GM19463 (cell line): ENCODE measurements around the gene CYSRT1.

Experiments
- ATAC-seq: cut with Tn5 transposase; IDR thresholded peaks from one replicate; pipeline ENCODE4 v1.9.1; 2021; ENCODE audit warnings: mild to moderate bottlenecking, moderate library complexity; ENCODE audit not compliant: unreplicated experiment

The CYSRT1 gene

DNA sequence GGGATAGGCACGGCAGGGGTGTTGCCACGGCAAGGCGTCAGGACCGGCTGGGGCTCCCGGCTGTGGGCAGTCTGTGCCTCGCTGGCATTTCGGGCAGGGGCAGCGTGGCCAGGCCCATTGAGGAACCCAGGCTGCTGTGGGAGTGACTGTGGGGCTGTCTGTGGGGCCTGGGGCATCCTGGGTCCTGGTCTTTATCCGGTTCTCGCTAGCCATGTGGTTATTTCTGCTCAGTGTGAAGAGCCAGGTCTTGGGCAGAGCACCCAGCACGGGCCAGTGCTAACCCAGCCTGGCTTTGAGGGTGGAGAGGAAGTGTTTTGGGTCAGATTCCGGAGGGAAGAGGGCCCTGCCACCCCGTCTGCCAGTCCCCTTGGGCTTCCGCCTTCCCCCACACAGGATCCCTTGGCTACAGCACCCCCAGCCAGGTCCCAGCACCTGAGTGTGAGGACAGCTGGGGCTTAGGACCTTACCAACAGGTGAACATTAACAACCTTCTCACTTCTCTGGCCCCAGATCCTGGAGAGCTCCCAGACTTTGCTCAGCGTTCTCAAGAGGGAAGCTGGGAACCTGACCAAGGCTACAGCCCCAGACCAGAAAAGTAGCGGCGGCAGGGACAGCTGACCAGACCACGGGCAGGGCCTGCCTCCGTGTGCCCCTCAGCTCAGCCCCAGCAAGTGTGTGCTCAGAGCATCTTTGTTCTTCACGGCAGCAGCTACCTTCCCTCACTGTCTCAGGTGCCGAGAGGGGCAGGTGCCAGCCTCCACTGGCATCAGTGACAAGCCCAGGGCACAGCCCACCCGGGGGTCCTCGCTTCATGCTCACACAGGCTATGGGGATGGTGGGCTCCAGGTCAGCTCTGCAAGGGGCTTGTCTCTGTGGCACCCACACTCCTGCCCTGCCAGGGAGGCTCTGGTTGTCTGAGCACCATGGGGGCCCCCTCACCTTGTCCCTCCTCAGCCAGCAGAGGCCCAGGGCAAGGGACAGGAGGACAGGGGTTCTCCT, 35.4 kb upstream of the CYSRT1 start:
- no peak for ATAC-seq

DNA sequence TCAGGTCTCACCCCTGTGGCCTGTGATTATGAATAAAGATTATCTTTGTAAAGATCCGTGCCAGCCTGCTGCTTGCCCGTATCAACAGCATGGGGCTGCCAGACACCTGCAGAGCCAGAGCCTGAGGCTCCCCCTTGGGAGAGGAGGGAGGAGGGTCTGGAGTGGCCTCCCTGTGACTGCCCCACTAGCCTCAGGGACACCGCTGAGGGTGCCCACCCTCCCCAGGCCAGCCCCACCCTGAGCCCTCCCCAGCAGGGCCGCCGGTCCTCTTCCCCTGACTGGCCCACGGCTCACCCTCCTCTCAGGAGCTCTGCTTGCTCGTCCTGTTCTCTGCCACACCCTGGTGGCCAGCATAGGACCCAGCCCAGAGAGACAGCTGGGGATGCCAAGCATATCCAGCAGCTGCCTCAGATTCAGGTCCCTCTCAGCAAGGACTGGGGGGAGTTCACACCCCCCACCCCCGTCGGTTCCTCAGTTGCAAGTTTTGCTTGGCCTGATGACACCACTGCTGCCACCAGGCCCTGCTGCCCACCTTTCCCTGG, 34.6 kb upstream of the CYSRT1 start:
- ATAC-seq: no peak

GRCh38 chr9:137191245-137191644, 33.7 kb upstream of the CYSRT1 start:
- ATAC-seq: no peak

DNA sequence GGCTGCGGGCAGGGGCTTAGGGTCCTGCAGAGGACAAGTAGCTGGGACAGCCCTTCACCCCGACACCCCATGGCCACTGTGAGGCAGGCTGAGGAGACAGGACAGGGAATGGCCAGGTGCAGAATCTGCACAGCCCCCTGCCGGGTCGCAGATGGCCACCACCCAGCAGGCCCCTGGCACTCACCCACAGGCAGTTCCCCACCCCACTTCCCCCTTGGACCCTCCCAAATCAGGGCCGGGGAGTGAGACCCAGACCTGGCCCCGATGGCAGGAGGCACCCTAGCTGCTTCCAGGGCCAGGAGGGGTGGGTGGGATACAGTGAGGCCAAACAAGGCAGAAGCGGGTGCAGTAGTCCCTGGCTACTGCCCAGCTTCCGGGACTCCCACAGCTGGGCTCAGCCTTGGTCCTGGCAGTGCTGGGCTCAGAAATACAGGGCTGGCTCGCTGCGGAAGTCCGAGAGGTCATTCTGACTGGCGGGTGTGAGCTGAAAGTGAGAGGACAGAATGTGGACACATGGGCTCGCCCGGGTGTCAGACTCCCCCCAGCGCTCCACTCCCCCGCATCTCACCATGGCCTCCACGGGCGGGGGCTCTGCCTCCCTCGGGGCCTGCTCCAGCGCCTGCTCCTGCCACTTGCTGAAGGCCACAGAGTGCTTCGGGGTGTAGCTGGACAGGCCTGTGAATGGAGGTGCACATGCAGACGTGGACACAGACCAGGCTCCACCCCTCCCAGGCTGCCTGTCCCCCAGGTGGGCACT, 33.1 kb upstream of the CYSRT1 start:
- no peak for ATAC-seq

DNA sequence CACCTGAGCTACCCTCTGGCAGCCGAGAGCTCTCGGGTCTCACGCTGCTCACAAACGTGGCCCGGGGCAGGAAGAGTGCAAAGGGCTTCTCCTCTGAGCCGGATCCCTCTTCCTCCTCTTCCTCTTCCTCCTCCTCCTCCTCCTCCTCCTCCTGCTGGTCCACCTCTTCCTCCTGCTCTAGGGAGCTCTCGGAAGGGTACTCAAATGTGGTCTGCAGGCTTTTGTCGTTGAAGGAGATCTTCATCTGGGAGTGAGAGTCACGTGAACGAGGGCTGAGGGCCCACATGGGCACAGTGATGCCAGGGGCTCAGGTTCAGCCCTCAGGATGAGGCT, 32.6 kb upstream of the CYSRT1 start:
- no peak for ATAC-seq

DNA sequence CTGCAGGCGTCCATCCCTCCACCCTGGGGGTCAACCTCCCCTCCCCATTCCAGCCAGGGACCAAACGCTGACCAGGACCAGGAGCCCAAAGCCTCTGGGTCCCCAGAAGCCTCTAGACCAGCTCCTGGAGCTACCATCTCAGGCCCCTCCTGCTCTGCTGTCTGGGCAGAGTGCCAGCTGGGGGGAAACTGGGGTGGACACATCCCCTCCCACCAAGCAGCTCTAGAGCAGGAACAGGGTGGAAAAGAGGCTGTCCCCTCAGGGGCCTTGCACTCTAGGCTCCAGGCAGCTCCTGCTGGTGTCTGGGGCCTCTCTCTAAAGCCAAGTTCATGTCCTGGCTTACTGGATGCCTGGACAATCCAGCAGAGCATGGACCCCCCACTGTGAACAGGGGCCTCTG, 32.1 kb upstream of the CYSRT1 start:
- no peak for ATAC-seq

DNA sequence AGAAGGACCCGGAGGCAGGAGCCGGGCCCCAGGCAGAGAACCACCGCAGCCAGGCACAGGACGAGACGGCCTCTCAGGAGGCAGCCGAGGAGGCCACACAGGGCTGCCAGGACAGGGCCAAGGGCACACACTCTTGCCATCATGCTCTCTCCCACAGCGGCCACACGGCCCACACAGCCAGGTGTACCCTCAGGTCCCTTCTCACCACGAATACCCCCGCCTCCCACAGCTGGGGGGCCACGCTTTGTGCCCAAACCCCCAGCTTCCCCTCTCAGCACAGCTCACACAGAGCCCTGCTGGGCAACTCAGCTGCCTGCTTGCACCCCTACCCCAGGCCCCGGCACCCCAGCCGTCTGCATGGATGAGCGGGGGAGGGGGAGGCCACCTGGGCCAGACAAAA, 31.2 kb upstream of the CYSRT1 start:
- no peak for ATAC-seq

DNA sequence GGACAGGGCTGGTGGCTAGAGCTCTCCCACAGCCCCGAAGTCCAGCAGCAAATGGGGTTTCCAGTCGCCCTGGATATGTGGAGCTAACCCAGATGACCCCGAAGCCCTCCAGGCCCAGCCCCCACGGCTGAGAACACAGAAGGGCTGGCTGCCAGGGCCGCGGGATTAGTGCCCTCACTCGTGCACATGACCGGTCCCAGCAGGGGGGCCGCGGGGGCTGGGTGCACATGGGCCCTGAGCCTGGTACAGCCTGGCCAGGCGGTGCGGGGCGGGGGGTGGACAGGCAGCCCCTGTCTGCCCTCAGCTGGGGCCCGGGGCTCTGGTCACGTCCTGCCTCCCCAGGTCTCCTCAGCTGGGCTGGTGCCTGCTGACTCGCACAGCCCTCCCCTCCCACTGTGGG, 30.6 kb upstream of the CYSRT1 start:
- no peak for ATAC-seq

DNA sequence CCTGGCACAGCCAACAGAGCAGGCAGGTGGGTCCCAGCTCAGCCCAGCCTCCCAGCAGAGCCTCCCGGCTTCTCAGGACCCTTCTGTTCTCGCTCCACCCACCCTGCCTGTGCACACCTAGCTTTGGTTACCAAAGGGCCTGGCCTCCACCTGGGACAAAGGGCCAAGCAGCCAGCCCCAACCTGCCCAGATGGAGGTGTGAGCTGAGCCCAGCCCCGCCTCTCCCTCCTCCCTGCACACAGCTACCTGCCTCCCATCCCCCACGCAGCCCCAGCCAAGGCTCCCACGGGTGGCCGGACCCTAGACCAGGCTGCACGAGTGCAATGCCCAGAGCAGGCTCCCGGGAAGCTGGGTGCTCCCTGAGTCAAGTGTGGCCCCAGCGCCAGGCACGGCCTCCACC, 30.1 kb upstream of the CYSRT1 start:
- ATAC-seq: no peak

DNA sequence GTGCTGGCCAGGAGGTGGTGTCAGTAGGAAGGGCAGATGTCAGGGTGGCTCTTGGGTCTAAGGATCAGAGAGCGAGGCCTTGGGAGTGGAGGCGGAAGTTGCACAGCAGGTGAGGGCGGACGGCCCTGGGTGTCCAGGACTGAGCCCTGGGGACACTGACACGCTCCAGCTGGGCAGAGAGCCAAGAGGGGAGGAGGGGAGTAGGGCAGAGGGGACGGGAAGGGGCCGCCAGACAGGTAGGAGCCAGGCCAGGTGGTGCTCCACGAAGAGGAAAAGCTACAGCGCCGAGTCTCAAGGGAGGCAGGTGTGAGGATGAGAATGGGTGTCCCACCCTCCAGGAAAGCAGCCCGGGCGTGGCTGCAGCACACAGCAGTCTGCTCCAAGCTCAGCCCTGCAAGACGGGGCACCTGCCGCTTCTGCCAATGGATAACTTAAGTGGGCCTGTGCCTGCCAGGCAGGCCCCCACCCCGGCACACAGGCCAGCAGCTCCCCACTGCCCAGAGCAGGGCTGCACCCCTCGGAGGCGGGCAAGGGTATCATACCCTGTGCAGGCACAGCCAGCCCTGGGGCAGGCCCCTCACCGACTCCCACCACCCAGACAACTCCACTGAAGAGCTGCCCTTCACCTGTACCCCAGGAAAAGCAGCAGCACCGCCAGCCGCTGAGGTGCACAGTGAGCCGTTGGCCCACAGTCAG, 29.3 kb upstream of the CYSRT1 start:
- ATAC-seq: no peak

DNA sequence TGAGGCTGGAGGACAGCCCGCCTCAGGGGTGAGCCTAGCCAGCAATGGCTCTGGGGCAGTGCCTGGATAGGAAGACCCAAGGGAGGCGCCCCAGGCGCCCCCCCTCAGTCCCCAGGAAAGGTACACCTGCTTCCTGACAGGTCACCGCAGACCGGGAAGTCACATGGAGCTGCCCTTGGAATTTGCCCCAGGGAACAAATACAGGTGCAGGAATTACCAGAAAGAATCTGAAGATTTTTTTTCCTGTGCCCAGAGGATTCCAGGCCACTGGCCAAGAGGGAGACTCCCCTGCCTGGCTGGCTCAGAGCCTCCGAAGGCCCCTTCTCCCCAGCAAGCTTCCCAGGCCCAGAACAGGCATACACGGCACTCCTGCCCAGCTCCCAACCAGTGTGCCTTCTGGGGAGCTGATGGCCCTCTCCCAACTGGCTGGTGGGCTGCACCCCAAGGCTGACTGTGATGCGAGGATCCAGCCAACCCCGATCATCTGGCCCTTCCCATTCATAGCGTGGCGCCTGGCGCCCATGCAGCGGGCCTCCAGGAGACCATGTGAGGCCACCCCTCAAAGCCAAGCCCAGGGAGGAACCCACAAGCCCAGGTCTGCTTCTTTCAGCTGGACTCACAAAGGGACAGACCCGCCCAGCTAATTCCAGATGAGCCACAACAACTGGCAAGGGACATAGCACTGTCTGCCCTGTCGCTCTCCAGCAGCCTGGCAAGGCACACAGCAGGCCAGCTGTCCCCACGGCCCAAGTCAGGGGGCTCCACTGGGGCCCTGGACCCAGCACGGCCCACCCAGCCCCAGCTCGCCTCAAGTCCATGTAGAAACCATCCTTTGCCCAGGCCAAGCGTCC, 26.7 kb upstream of the CYSRT1 start:
- no peak for ATAC-seq

DNA sequence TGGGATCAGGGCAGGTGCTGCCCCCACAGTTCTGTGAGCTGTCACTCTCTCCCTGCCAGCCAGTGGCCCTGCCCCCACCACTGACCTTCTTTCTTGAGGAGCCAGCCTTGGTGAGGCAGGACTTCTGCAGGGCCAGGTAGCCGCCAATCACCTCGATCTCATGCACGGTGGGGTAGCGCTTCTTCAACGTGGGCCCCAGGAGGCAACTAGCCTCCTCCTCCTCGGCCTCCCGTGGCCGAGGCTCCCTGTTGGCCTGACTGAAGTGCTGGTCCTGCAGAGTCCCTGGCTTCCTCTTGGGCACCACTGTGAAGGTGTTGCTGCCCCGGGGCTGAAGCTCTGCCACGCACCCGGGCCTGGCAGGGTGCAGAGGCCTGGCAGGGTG, 26.1 kb upstream of the CYSRT1 start:
- no peak for ATAC-seq

DNA sequence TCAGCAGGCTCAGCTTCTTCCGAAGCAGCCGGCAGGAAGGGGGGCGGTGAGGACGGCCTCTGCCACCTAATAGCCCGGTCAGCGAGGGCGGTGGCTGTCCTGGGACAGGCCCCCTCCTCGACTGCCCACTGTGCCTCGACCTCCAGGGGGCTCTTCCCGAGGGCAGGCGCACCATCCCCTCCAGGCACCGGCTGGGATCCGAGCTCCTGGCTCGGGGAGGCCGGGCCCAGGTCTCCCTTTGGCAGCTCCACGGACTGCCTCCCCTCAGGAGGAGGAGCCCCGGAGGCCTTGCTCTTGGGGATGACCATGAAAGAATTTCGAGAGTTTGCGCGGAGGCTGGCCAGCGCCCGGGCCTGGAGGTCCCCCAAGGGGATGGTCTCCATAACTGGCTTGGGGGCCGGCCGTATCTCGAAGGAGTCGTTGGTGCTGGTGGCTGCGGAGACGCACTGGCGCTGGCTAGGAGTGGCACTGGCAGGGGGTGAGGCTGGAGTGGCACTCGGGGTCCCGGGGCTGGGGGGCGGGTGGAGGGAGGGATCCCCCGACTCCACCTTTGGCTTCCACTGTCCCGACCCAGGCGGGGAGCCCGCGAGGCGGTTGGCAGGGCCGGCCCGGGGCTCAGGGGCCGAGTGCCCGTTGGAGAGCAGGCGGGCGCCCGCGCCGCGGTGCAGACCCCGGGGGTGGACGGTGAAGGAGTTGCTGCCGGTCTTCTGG, 25.4 kb upstream of the CYSRT1 start:
- no peak for ATAC-seq

DNA sequence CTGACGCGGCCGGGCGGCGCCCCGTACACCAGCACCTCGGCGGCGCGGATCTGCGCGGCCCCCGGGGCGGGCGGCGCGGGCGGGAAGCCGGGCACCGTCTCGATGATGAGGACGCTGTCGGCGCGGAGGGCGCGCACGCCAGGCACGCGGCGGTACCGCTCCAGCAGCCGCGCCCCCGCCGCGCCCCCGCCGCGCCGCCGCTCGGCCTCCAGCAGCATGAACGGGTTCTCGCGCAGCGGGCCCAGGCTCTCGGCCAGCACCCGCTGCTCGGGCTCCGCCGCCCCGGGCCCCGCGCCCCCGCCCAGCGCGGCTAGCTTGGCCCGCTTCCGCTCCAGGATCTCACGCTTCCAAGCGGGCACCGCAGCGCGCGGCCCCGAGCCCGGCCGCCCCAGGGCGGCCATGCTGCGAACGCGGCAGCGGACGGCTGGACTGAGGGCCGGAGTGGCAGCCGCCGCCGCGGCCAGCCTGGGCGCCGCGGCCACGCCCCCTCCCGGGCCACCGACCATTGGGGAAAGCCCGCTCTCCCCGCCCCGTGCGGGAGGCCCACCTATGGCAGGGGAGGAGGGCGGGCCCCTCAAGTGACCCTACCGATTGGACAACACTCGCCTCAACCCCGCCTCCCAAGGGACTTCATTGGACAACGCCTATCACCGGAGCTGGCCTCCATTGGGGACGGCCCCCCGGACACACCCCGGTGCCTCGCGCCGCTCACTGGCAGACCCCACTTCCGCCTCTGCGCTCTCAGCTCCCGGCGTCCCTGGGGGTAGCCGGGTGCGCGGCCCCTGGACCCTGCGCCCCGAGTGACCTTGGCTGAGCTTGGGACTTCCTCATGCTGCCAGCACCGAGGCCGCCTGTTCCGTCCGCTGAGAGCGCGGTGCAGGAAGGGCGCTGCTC, 24.4 kb upstream of the CYSRT1 start, which contains the start of gene TPRN:
TPRN (minus strand) TSS at position 431 of the 894 bp plus-strand sequence; CDS start at position 401, 30 bp downstream.
- peak; percentile 88 for ATAC-seq

DNA sequence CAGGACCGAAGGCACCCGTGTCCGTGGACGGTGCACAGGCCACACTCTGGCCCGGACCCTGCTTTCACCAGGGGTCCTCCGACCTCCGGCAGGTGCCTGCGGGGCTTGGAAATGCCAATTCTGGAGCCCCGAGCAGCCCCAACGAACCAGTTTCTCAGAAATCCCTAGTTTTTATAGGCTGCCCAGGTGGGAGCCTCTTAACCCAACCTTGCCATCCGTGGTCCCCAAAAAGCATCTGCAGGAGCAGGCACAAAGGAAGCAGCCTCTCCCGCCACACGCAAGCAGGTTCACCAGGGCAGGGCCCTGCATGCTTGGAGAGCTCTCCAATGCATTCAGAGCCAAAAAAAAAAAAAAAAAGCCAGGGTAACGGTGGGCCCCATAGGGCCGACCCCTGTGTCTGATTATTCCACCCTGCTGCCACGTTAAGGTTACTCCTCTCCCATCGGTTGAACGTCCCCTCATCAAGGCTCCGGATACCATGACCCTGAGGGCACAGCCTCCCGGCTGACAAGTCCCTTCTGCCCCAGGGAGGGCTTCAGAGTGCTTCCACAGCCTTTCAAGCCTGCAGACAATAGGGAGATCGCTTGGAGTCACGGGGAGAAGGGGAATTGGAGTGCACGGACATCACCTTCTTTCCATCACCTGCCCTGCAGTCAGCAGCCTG, 23.6 kb upstream of the CYSRT1 start:
- no peak for ATAC-seq

DNA sequence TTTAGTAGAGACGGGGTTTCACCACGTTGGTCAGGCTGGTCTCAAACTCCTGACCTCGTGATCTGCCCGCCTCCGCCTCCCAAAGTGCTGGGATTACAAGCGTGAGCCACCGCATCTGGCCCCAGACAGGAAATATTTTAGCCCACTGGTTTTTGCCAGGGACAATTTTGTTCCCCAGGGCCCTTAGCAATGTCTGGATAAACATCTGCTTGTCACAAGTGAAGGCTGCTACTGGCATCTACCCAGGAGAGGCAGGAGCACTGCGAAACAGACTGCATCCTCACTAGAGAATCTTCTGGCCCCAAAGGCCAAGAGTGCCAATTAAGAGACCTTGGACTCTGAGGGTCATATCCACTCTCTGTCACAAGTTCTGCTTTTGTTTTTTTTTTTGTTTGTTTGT, 22.0 kb upstream of the CYSRT1 start:
- ATAC-seq: no peak

DNA sequence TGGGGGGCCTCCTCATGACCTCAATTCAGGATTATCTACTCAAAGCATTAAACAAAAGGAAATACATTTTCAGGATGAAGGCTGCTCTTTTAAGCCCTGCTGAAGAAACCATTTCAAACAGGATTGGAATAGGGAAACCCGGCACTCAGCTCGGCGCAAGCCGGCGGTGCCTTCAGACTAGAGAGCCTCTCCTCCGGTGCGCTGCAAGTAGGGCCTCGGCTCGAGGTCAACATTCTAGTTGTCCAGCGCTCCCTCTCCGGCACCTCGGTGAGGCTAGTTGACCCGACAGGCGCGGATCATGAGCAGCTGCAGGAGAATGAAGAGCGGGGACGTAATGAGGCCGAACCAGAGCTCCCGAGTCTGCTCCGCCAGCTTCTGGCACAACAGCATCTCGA, 20.2 kb upstream of the CYSRT1 start:
- ATAC-seq: no peak
